T-cell (primary cell): ENCODE measurements around the gene HOXA7. TPM values are rescaled to one million over a fixed set of nuclear protein-coding genes. Genes with fewer than 3 reads are reported as not detected.

ENCODE experiments used
- ATAC-seq, 4 experiments: fragments of 200-7000 bp in 3 of 4; fragments of 150-1000 bp in 1 of 4; cut with Tn5 transposase; replicated peaks in 1 of 4; 1 replicate in 3 of 4; 2 replicates in 1 of 4; pipeline ENCODE4 v1.10.0; 2021; ENCODE audit warnings: moderate library complexity in 3 of 4, mild to moderate bottlenecking in 2 of 4, moderate number of reproducible peaks in 1 of 4
- CTCF ChIA-PET, 2 donors: fragments of 300-600 bp; sonication (Branson Sonifier 250); formaldehyde crosslinking; loops; one replicate each; lab custom pipeline; 2022; ENCODE audit warnings: antibody characterized with exemption in 2 of 2; lab: Charles Lee
- POLR2A ChIA-PET, 2 donors: fragments of 300-600 bp; sonication (Branson Sonifier 250); formaldehyde crosslinking; loops; one replicate each; lab custom pipeline; 2022; ENCODE audit warnings: antibody characterized with exemption in 2 of 2; lab: Charles Lee
- DNase-seq, 35 experiments: peaks; one replicate each; pipeline versions ENCODE4 v3.0.0 to v3.0.0-alpha.2; 2013 to 2023
- H3K27ac ChIP-seq: one replicate; pipeline ENCODE4 v1.5.1; 2013; ENCODE audit warnings: low read length
- H3K27me3 ChIP-seq, 2 experiments: replicated peaks in 1 of 2; 1 replicate in 1 of 2; 2 replicates in 1 of 2; pipeline versions ENCODE4 v1.6.1 to v1.7.0; 2013; ENCODE audit warnings: low read length in 1 of 2, mixed read lengths in 1 of 2; ENCODE audit not compliant: control insufficient read depth in 2 of 2, insufficient read depth in 2 of 2; ENCODE audit errors: extremely low read depth in 1 of 2
- H3K36me3 ChIP-seq, 2 donors: 1 replicate in 1 of 2; 2 replicates in 1 of 2; pipeline versions ENCODE4 v1.6.1 to v1.7.0; 2013; ENCODE audit warnings: low read length in 1 of 2; ENCODE audit not compliant: control insufficient read depth in 2 of 2, insufficient read depth in 1 of 2; ENCODE audit errors: extremely low read depth in 1 of 2
- H3K4me1 ChIP-seq, 2 experiments: 1 replicate in 1 of 2; 2 replicates in 1 of 2; pipeline versions ENCODE4 v1.6.1 to v1.7.0; 2013; ENCODE audit warnings: low read length in 2 of 2, mixed read lengths in 1 of 2; ENCODE audit not compliant: insufficient read depth in 2 of 2, control insufficient read depth in 1 of 2; ENCODE audit errors: extremely low read depth in 1 of 2
- H3K4me3 ChIP-seq, 2 donors: 1 replicate in 1 of 2; 2 replicates in 1 of 2; pipeline versions ENCODE4 v1.5.1 to v1.7.0; 2013; ENCODE audit warnings: mild to moderate bottlenecking in 2 of 2, low read length in 1 of 2, moderate library complexity in 1 of 2; ENCODE audit not compliant: control insufficient read depth in 1 of 2; ENCODE audit errors: extremely low read depth in 1 of 2
- H3K9me3 ChIP-seq: 2 replicates; pipeline ENCODE4 v1.7.0; 2013
- H3K27ac Mint-ChIP-seq, 2 donors: one replicate each; pipeline ENCODE4 v1.8.0; 2020 to 2021; ENCODE audit warnings: mild to moderate bottlenecking in 2 of 2, mixed read lengths in 2 of 2
- H3K27me3 Mint-ChIP-seq, 2 donors: one replicate each; pipeline ENCODE4 v1.8.0; 2021 to 2022; ENCODE audit warnings: mixed read lengths in 2 of 2
- H3K36me3 Mint-ChIP-seq: one replicate; pipeline ENCODE4 v1.8.0; 2021; ENCODE audit warnings: mixed read lengths
- H3K4me1 Mint-ChIP-seq, 3 donors: one replicate each; pipeline ENCODE4 v1.8.0; 2020 to 2022; ENCODE audit warnings: mixed read lengths in 3 of 3, mild to moderate bottlenecking in 1 of 3
- H3K4me3 Mint-ChIP-seq, 3 donors: one replicate each; pipeline ENCODE4 v1.8.0; 2020 to 2022; ENCODE audit warnings: mild to moderate bottlenecking in 3 of 3, mixed read lengths in 3 of 3, moderate library complexity in 3 of 3
- H3K9me3 Mint-ChIP-seq, 3 donors: one replicate each; pipeline ENCODE4 v1.8.0; 2020 to 2022; ENCODE audit warnings: mixed read lengths in 3 of 3
- WGBS: methylation state at CpG from one replicate; pipeline ENCODE4 v1.1.5; 2013; ENCODE audit warnings: missing lambda C conversion rate; ENCODE audit not compliant: insufficient coverage; 5-methylcytosine and 5-hydroxymethylcytosine counted together
- total RNA-seq, 35 experiments: library from RNA in 6 of 35; stranded (reverse) in 6 of 35; fragments of 120-200 nt in 1 of 35; gene quantifications; one replicate each; pipeline versions ENCODE4 v1.2.1 to v1.2.4 and lab custom pipeline; 2013 to 2026

HOXA7 gene
- total RNA-seq, 5 donors from 2014 or later (not counting 1 experiment from before 2014, with no cell fraction given) = 0.67 TPM; not detected in 4

DNA sequence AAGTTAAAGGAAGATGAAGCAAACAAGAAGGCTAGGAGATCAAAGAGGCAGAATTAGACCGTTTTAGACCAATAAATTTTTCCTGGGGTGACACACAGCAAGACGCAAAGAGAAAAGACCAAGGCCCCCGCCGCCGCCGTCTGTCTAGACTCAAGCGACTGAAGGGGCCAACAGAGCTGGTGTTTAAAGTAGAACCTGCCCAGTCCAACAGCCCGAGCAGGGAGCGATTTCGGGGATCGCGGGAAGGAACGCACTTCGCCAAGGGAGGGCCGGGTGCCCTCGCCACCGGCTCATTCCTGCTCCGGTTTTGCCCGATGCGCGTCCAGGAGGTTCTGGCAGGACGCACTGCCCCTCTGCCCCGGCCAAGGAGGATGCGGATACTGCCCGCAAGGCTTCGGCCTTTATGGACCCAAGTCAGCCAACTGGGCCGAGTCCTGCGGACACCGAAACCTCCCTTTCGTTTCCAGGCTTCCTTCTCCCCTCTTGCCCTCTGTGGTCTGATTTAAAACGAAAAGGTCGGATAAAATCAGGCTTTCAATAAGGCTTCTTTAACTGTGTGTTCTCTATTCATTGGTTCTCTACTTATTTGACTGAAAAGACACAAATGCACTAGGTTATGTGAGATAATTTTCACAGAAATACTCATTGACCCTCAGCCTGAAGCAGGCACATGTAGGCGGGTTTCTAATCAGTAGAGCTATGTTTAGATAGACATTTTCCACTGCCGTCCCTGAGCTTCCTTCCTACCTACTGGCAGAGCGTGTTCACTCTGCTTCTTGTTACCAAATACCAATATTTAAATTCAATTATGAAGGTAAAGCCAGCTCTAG lies 2.2 kb upstream of the HOXA7 start:
- no peak overlapping the region for H3K4me3 ChIP-seq
- H3K9me3 Mint-ChIP-seq = no peaks in the 10 kb centered on the region
- H3K27ac ChIP-seq = no peak overlapping the region
- ATAC-seq (no peak), DNase-seq (peak in 3 of 35 experiments; percentile 5 to 17 (median 11))
- H3K27me3 ChIP-seq = peaks cover 2 to 90% of the 10 kb centered on the region in 2 experiments
- 23% methylated on average over 19 of the region's 35 CpGs for WGBS
- no peaks in the 10 kb centered on the region for H3K36me3 ChIP-seq
- H3K9me3 ChIP-seq = no peaks in the 10 kb centered on the region
- CTCF ChIA-PET = interaction anchor here (0.5 to 1.5 kb wide), 11 partner anchors 9 to 1266 kb away, joined by 3 to 6 read pairs (median 5); partner anchors contain the start of gene HOXA5 (in 1 of the 2)
- H3K4me1 ChIP-seq = peaks cover 8 to 59% of the 10 kb centered on the region in 2 experiments
- H3K27me3 Mint-ChIP-seq = peaks cover 60 to 87% of the 10 kb centered on the region in 2 donors
- POLR2A ChIA-PET = interaction anchor here in 1 of 2 donors (0.6 kb wide), 1 partner anchor 476 kb away, joined by 3 read pairs; no protein-coding TSS in a partner anchor
- H3K36me3 Mint-ChIP-seq = no peaks in the 10 kb centered on the region
- H3K4me1 Mint-ChIP-seq = peaks cover 48 to 53% (median 52%) of the 10 kb centered on the region in 3 donors
- peak overlapping the region in 1 of 2 donors; percentile 17 for H3K27ac Mint-ChIP-seq
- peak overlapping the region in 1 of 3 donors; percentile 84 for H3K4me3 Mint-ChIP-seq

DNA sequence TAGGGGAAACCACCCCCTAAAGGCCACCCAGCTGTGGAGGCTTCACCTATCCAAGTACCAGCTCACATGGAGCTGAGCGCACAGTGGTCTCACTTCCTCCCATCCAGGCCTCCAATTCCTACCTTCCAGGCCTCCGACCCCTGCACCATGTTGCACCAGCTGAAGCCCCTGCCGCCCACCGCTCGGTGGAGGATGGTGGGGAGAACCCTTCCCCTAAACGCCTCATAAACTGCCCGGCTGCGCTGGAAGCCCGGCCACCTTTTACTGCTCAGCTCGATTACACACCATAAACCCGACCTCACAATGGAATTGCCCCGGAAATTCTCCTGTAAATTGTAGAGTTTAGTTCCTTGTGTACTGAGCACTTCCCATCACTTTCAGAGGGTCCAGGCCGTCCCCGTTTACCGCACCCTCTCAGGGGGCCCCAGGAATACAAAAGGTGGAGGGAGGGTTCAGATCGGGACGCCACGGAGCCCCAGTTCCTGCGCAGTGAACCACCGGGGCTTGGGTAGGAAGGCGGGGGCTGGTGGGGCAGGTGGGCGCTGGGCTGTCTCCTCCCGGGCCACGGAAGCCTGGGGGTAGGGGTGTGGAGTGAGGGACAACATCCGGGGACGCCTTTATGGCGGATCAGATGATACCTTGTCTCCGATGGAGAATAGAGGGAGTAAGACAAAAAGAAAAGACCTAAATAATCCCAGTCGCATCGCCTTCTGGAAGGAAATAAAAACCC lies 1.4 kb upstream of the HOXA7 start:
- H3K27me3 ChIP-seq = peaks cover 2 to 91% of the 10 kb centered on the region in 2 experiments

GRCh38 chr7:27156916-27157701 lies 634 bp upstream of the HOXA7 start:
- 10% methylated on average over 20 of the region's 30 CpGs for WGBS
- Histone ChIP-seq H3K27me3 (peaks cover 2 to 97% of the 10 kb centered on the region in 2 experiments), H3K4me3 (peak overlapping the region in 1 of 2 donors; percentile 19), H3K4me1 (peaks cover 8 to 66% of the 10 kb centered on the region in 2 experiments), H3K36me3 (no peaks in the 10 kb centered on the region), H3K9me3 (no peaks in the 10 kb centered on the region), H3K27ac (no peak overlapping the region)
- Mint-ChIP-seq H3K4me3 (peak overlapping the region in 1 of 3 donors; percentile 84), H3K27me3 (peaks cover 56 to 85% of the 10 kb centered on the region in 2 donors), H3K27ac (peak overlapping the region; percentile 16 to 82), H3K4me1 (peaks cover 51 to 57% (median 57%) of the 10 kb centered on the region in 3 donors), H3K36me3 (no peaks in the 10 kb centered on the region), H3K9me3 (no peaks in the 10 kb centered on the region)
- ATAC-seq (no peak), DNase-seq (no peak)
- ChIA-PET CTCF (interaction anchor here in 1 of 2 donors (0.5 to 0.7 kb wide), 3 partner anchors 18 to 1301 kb away, joined by 3 to 5 read pairs (median 3); no protein-coding TSS in a partner anchor), POLR2A (interaction anchor here in 1 of 2 donors (0.5 to 0.8 kb wide), 2 partner anchors 14 to 644 kb away, joined by 3 to 5 read pairs; no protein-coding TSS in a partner anchor)

More for the DNA sequence above, 1.4 kb upstream of the HOXA7 start:
- ChIA-PET CTCF (interaction anchor here (0.5 to 1.5 kb wide), 2 partner anchors 18 to 1265 kb away, joined by 5 read pairs; no protein-coding TSS in a partner anchor), POLR2A (no interaction called here)
- DNase-seq = no peak
- WGBS = 5% methylated on average over 14 of the region's 30 CpGs
- Histone ChIP-seq H3K4me3 (no peak overlapping the region), H3K4me1 (peaks cover 8 to 59% of the 10 kb centered on the region in 2 experiments), H3K27ac (no peak overlapping the region), H3K36me3 (no peaks in the 10 kb centered on the region), H3K9me3 (no peaks in the 10 kb centered on the region)
- Mint-ChIP-seq H3K36me3 (no peaks in the 10 kb centered on the region), H3K4me3 (peak overlapping the region in 2 of 3 donors; percentile 0 to 84), H3K27me3 (peaks cover 60 to 86% of the 10 kb centered on the region in 2 donors), H3K9me3 (no peaks in the 10 kb centered on the region), H3K4me1 (peaks cover 48 to 54% (median 53%) of the 10 kb centered on the region in 3 donors), H3K27ac (peak overlapping the region; percentile 16 to 82)
- ATAC-seq = no peak

DNA sequence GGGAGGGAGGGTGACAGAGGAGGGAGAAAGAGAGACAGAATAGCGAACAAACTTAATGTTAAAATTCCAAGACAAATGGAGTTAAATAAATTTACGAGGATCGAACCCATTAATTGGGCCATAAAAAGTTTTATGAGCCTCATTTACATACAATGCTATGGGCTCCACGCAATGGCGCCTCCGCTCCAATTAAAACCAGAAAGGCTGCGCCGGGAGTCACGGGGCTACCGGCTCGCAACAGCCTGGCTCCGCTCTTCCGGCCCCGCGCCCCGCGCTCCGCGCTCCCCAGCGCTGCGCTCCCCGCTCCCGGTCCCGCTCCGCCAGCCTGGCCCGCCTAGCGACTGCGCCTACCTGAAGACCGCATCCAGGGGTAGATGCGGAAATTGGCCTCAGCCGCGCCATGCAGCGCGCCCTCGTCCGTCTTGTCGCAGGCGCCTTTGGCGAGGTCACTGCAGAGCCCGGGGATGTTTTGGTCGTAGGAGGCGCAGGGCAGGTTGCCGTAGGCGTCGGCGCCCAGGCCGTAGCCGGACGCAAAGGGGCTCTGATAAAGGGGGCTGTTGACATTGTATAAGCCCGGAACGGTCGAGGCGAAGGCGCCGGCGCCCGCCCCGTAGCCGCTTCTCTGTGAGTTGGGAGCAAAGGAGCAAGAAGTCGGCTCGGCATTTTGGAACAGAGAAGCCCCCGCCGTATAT lies 513 bp downstream of the HOXA7 start:
- 3% methylated on average over 60 of the region's 63 CpGs for WGBS
- peak in 1 of 35 experiments; percentile 19 for DNase-seq
- Histone ChIP-seq H3K9me3 (no peaks in the 10 kb centered on the region), H3K4me1 (peaks cover 15 to 71% of the 10 kb centered on the region in 2 experiments), H3K36me3 (no peaks in the 10 kb centered on the region), H3K27me3 (peaks cover 2 to 97% of the 10 kb centered on the region in 2 experiments), H3K4me3 (peak overlapping the region; percentile 17 to 66), H3K27ac (no peak overlapping the region)
- ChIA-PET CTCF (interaction anchor here in 1 of 2 donors (0.5 to 0.6 kb wide), 2 partner anchors 864 to 1066 kb away, joined by 3 to 4 read pairs; no protein-coding TSS in a partner anchor), POLR2A (interaction anchor here in 1 of 2 donors (0.6 kb wide), 2 partner anchors 483 to 1302 kb away, joined by 3 read pairs; no protein-coding TSS in a partner anchor)
- peaks cover 59 to 69% (median 66%) of the 10 kb centered on the region in 3 donors for H3K4me1 Mint-ChIP-seq
- peaks cover 65 to 88% of the 10 kb centered on the region in 2 donors for H3K27me3 Mint-ChIP-seq
- peak in 2 of 4 experiments; percentile 18 to 22 for ATAC-seq
- no peaks in the 10 kb centered on the region for H3K9me3 Mint-ChIP-seq
- peak overlapping the region; percentile 11 to 55 for H3K27ac Mint-ChIP-seq
- H3K4me3 Mint-ChIP-seq = peak overlapping the region in 2 of 3 donors; percentile 21 to 84
- no peaks in the 10 kb centered on the region for H3K36me3 Mint-ChIP-seq
